ENCODE results near the gene CNTNAP3. TPM values are rescaled to one million over a fixed set of nuclear protein-coding genes. Genes with fewer than 3 reads are reported as not detected.
A peak's percentile ranks its signal among the peaks of the same experiment; 100 is the strongest.
"Not testable (repeated sequence)": the region's sequence is repeated elsewhere in the genome, so short reads cannot be mapped to it uniquely, and the experiment has no call there.

Gene CNTNAP3
- total RNA-seq, result not detected
- polyA plus RNA-seq, result not detected
- 0.40 reads per million for total RNA-seq

DNA sequence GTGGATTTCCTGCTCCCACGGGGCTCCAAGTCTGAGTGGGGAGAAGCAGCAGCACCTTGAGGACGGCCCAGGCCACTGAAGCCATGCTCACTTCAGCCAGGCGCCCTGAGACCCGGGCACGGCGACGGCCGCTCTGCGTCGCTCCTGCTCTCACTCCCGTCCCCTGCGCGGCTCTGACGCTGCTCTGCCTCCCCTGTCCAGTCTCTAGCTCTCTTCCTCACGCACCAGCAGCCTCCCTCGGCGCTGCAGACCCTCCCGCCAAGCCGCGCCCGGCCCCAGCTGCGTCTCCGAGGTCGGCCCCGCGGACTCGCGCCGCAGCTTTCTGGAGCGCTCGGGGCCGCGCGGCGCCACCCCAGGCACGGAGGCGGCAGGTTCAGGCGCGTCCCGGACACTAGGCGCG lies at the start of gene CNTNAP3:
Gene CNTNAP3 (minus strand): TSS at position 188 of the 400 bp plus-strand sequence. CDS start 103 bp downstream, at position 85.
- H3K4me1 ChIP-seq (ENCODE audit: control insufficient read depth in 2 of 2, insufficient read depth in 2 of 2, low read length in 2 of 2); H3K4me1 Mint-ChIP-seq; H3K27me3 Mint-ChIP-seq; ATAC-seq; intact Hi-C loops (cut with micrococcal nuclease); H3K36me3 Mint-ChIP-seq; H3K4me3 ChIP-seq (ENCODE audit: low read length); H3K9me3 Mint-ChIP-seq; H3K27ac Mint-ChIP-seq; H3K27me3 ChIP-seq (ENCODE audit: control insufficient read depth in 2 of 2, insufficient read depth in 2 of 2, low read length in 2 of 2); H3K4me3 Mint-ChIP-seq; H3K27ac ChIP-seq (ENCODE audit: low read depth, low read length); CTCF ChIA-PET; H3K36me3 ChIP-seq (ENCODE audit: control insufficient read depth in 2 of 3, insufficient read depth in 3 of 3, low read length in 3 of 3); H3K9me3 ChIP-seq (ENCODE audit: control insufficient read depth in 2 of 3, low read length in 3 of 3); POLR2A ChIA-PET: not testable (repeated sequence)
- peak in 1 of 9 donors; percentile 10 for DNase-seq

DNA sequence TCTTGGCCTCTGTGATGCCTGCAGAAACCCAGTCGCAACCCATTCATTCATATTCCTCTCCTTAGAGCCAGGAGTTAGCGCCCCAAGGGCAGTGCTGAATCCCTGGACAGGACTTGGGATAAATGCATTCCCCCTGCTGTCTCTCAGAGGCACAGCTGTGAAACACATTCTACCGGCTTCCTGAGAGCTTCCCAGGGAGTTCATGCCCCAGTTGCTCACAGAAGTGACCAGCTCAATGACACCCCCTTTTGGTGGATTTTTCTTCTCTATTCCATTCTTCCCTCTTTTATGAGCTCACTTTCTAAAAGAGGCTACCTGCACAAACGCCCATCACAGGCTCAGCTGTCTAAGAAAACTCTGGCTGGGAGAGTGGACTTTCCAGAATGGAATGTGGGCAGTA lies 8.0 kb downstream of the CNTNAP3 start:
- H3K4me1 ChIP-seq (ENCODE audit: control insufficient read depth in 2 of 2, insufficient read depth in 2 of 2, low read length in 2 of 2), result not testable (repeated sequence)

DNA sequence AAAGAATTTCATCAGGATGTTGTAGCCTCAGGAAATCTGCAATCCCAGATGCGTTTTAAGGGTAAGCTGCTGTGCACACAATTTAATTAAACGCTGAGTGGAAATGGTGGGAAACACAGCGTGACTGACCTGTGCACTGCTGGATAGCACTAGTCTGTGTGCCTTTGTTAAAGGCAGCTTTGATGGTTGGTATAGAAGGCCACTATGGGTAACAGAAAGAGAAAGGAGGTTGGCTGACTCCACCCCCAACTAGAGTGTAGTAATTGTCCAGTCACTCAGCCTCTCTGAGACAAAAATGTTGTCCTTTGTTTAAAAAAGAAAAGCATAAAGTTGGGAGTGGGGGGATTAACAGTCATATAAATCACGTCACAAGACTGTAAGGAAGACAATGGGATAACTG lies 45.5 kb downstream of the CNTNAP3 start:
- H3K4me1 Mint-ChIP-seq; ATAC-seq; H3K27me3 Mint-ChIP-seq; DNase-seq; H3K27me3 ChIP-seq (ENCODE audit: control insufficient read depth in 2 of 2, insufficient read depth in 2 of 2, low read length in 2 of 2); H3K36me3 ChIP-seq (ENCODE audit: control insufficient read depth in 2 of 3, insufficient read depth in 3 of 3, low read length in 3 of 3); H3K9me3 ChIP-seq (ENCODE audit: control insufficient read depth in 2 of 3, low read length in 3 of 3); CTCF ChIA-PET; H3K4me3 Mint-ChIP-seq; POLR2A ChIA-PET; H3K36me3 Mint-ChIP-seq; intact Hi-C loops (cut with micrococcal nuclease); H3K4me1 ChIP-seq (ENCODE audit: control insufficient read depth in 2 of 2, insufficient read depth in 2 of 2, low read length in 2 of 2); H3K4me3 ChIP-seq (ENCODE audit: low read length); H3K27ac ChIP-seq (ENCODE audit: low read depth, low read length); H3K9me3 Mint-ChIP-seq; H3K27ac Mint-ChIP-seq: not testable (repeated sequence)

More for the DNA sequence above, 8.0 kb downstream of the CNTNAP3 start:
- H3K27me3 Mint-ChIP-seq; DNase-seq; H3K36me3 Mint-ChIP-seq; ATAC-seq; intact Hi-C loops (cut with micrococcal nuclease); CTCF ChIA-PET; H3K9me3 Mint-ChIP-seq; H3K36me3 ChIP-seq (ENCODE audit: control insufficient read depth in 2 of 3, insufficient read depth in 3 of 3, low read length in 3 of 3); H3K4me1 Mint-ChIP-seq; H3K27me3 ChIP-seq (ENCODE audit: control insufficient read depth in 2 of 2, insufficient read depth in 2 of 2, low read length in 2 of 2); H3K9me3 ChIP-seq (ENCODE audit: control insufficient read depth in 2 of 3, low read length in 3 of 3); H3K4me3 ChIP-seq (ENCODE audit: low read length); H3K27ac Mint-ChIP-seq; H3K27ac ChIP-seq (ENCODE audit: low read depth, low read length); POLR2A ChIA-PET; H3K4me3 Mint-ChIP-seq: not testable (repeated sequence)

DNA sequence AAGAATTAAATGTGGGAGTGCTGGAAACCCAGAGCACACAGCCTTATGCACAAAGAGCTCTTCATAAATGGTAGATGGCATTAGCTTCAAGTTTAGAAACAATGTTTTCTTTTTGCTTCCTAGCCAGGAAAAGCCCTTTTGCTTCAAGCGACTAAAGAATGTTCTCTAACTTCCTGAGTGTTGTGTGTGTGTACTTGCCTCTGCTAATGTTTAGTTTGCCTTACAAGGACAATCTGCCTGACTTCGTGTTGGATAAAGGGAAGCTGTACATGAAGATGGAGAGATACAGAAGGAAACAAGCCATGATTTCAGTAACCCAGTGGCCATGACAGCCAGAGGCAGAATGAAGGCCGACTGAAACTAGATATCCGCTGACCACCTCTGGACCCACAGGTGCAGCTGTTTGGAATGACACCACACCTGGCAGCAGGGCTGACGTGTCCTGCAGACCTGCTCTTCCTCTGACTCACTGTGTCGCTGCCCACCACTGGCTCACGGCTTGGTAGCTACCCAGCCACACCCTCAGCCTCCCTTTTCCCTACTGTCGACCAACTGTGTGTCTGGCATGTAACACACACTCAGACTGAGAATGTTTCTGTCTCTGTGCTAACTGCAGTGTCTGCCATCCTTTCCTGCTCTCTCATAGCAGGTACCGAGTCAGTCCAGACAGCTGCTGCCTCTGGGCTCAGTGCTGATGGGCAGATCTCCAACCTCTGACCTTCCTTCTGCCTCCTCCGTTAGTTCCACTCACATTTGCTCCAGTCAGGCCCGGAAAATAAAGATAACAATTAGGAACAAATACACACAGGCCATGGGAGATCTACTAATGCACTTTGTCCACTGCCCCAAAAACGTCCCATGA lies 55.6 kb downstream of the CNTNAP3 start:
- H3K4me3 ChIP-seq (ENCODE audit: low read length); H3K36me3 Mint-ChIP-seq; H3K4me3 Mint-ChIP-seq; CTCF ChIA-PET; H3K4me1 ChIP-seq (ENCODE audit: control insufficient read depth in 2 of 2, insufficient read depth in 2 of 2, low read length in 2 of 2); H3K4me1 Mint-ChIP-seq; ATAC-seq; H3K27me3 Mint-ChIP-seq; DNase-seq; H3K9me3 Mint-ChIP-seq; H3K27ac Mint-ChIP-seq; H3K36me3 ChIP-seq (ENCODE audit: control insufficient read depth in 2 of 3, insufficient read depth in 3 of 3, low read length in 3 of 3); H3K9me3 ChIP-seq (ENCODE audit: control insufficient read depth in 2 of 3, low read length in 3 of 3); intact Hi-C loops (cut with micrococcal nuclease); H3K27ac ChIP-seq (ENCODE audit: low read depth, low read length); POLR2A ChIA-PET; H3K27me3 ChIP-seq (ENCODE audit: control insufficient read depth in 2 of 2, insufficient read depth in 2 of 2, low read length in 2 of 2): not testable (repeated sequence)

DNA sequence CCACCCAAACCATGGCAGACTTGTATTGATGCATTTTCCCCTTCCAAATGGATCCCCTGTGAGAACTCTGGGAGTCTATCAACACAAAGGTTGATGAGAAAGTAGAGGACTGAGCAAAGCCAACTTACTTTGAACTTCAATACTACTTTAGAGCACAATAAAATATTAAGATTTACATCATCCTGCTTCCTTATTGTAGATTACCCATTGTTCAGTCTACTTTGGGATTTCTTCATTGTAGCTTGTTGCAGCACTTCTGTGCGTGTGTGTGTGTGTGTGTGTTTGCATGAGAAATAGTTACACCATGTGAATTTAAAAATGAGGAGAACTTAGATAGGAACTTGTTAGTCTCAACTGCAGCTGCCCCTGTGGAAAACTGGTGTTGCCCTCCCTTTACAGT lies 72.0 kb downstream of the CNTNAP3 start:
- ATAC-seq; H3K4me1 ChIP-seq (ENCODE audit: control insufficient read depth in 2 of 2, insufficient read depth in 2 of 2, low read length in 2 of 2); H3K27ac ChIP-seq (ENCODE audit: low read depth, low read length); H3K27me3 Mint-ChIP-seq; H3K4me1 Mint-ChIP-seq; POLR2A ChIA-PET; H3K36me3 ChIP-seq (ENCODE audit: control insufficient read depth in 2 of 3, insufficient read depth in 3 of 3, low read length in 3 of 3); intact Hi-C loops (cut with micrococcal nuclease); H3K27ac Mint-ChIP-seq; H3K36me3 Mint-ChIP-seq; H3K27me3 ChIP-seq (ENCODE audit: control insufficient read depth in 2 of 2, insufficient read depth in 2 of 2, low read length in 2 of 2); DNase-seq; H3K4me3 ChIP-seq (ENCODE audit: low read length); H3K4me3 Mint-ChIP-seq; H3K9me3 Mint-ChIP-seq; H3K9me3 ChIP-seq (ENCODE audit: control insufficient read depth in 2 of 3, low read length in 3 of 3); CTCF ChIA-PET: not testable (repeated sequence)

DNA sequence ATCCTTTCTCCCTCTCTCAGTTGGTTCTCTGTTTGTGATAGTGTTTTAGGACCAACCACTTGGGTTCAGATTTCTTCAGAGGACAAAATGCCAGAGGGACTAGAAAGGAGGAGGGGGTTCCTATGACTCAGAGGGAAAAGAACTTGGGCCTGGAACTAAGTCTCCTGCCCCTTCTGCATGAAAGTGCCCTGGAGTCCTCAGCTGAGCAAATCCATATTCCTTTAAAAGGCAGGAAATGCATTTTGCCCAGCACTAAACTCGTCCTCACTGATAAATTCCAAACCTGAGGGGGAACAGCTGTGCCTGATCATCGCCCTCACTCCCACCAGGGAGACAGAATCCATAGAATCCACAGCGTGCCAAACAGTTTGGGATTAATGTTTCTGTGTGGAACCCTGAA lies 78.2 kb downstream of the CNTNAP3 start:
- POLR2A ChIA-PET; H3K4me1 Mint-ChIP-seq; H3K27ac ChIP-seq (ENCODE audit: low read depth, low read length); H3K9me3 Mint-ChIP-seq; H3K36me3 ChIP-seq (ENCODE audit: control insufficient read depth in 2 of 3, insufficient read depth in 3 of 3, low read length in 3 of 3); H3K4me1 ChIP-seq (ENCODE audit: control insufficient read depth in 2 of 2, insufficient read depth in 2 of 2, low read length in 2 of 2); DNase-seq; H3K9me3 ChIP-seq (ENCODE audit: control insufficient read depth in 2 of 3, low read length in 3 of 3); H3K27me3 ChIP-seq (ENCODE audit: control insufficient read depth in 2 of 2, insufficient read depth in 2 of 2, low read length in 2 of 2); intact Hi-C loops (cut with micrococcal nuclease); H3K4me3 ChIP-seq (ENCODE audit: low read length); ATAC-seq; CTCF ChIA-PET; H3K4me3 Mint-ChIP-seq; H3K36me3 Mint-ChIP-seq; H3K27ac Mint-ChIP-seq; H3K27me3 Mint-ChIP-seq: not testable (repeated sequence)

DNA sequence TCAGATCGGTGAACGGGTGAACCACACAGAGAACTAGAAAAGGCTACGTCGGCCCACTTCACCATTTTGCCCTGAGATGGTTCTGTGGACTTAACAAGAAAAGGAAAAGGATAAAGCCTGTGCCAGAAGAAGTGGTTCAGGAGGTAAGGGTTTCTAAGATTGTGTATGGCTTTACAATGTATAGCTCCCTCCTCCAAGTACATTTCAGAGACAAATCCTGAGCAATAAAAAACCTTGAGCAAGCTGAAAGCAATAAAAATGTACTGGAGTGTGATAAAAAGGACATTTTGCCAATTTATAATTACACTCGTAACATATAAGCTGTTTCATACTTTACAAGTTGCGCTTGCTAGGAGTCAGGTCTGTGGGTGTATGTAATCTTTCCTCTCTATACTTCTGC lies 81.3 kb downstream of the CNTNAP3 start:
- intact Hi-C loops (cut with micrococcal nuclease); H3K9me3 Mint-ChIP-seq; H3K36me3 ChIP-seq (ENCODE audit: control insufficient read depth in 2 of 3, insufficient read depth in 3 of 3, low read length in 3 of 3); CTCF ChIA-PET; H3K27me3 Mint-ChIP-seq; ATAC-seq; H3K9me3 ChIP-seq (ENCODE audit: control insufficient read depth in 2 of 3, low read length in 3 of 3); POLR2A ChIA-PET; DNase-seq; H3K27me3 ChIP-seq (ENCODE audit: control insufficient read depth in 2 of 2, insufficient read depth in 2 of 2, low read length in 2 of 2); H3K27ac ChIP-seq (ENCODE audit: low read depth, low read length); H3K4me3 Mint-ChIP-seq; H3K27ac Mint-ChIP-seq; H3K4me3 ChIP-seq (ENCODE audit: low read length); H3K4me1 Mint-ChIP-seq; H3K36me3 Mint-ChIP-seq; H3K4me1 ChIP-seq (ENCODE audit: control insufficient read depth in 2 of 2, insufficient read depth in 2 of 2, low read length in 2 of 2): not testable (repeated sequence)
